SH-SY5Y (cell line): ENCODE data around the gene SULT1C4.

Experiments used
- GATA2 ChIP-seq: IDR thresholded peaks from 2 replicates; pipeline ENCODE4 v1.6.1; 2011; ENCODE audit warnings: mild to moderate bottlenecking, low read depth, low read length
- GATA3 ChIP-seq: IDR thresholded peaks from 2 replicates; pipeline ENCODE4 v1.6.1; 2011; ENCODE audit warnings: low read depth, mild to moderate bottlenecking, low read length, moderate library complexity

SULT1C4 gene

DNA sequence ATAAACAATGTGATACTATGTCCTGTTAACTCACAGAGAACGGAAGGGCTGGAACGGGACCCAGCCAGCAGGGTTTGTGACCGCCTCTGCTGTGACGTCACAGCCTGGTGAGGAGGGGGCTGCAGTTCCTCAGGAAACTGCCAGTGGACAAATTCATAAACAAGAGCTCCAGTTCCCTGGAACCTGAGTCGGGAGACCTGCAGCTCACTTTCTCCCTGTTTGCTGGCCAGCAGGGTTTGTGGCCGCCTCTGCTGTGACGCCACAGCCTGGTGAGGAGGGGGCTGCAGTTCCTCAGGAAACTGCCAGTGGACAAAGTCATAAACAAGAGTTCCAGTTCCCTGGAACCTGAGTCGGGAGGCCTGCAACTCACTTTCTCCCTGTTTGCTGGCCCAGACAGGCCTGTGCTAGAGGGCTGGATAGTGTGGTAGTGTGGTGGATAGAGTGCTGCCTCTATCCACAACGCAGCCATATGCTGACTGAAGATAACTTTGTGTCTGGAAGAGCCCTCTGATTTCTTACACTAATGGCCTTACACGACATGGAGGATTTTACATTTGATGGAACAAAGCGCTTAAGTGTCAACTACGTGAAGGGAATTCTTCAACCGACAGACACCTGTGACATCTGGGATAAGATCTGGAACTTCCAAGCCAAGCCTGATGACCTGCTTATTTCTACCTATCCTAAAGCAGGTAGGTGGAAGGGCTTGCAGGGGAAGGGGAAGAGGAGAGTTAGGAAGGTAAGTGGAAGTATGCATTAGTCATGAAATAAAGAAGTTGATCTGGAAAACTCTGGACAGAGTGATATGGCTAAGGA, at the start of gene SULT1C4:
Gene SULT1C4, plus strand, starts transcription at position 140 of the 816 bp plus-strand sequence. Its CDS starts 384 bp downstream, at position 524.
- TF ChIP-seq GATA2 (no peak), GATA3 (no peak)

GRCh38 chr2:108329771-108330170, 48.0 kb upstream of the SULT1C4 start:
- TF ChIP-seq GATA3 (no peak), GATA2 (no peak)

DNA sequence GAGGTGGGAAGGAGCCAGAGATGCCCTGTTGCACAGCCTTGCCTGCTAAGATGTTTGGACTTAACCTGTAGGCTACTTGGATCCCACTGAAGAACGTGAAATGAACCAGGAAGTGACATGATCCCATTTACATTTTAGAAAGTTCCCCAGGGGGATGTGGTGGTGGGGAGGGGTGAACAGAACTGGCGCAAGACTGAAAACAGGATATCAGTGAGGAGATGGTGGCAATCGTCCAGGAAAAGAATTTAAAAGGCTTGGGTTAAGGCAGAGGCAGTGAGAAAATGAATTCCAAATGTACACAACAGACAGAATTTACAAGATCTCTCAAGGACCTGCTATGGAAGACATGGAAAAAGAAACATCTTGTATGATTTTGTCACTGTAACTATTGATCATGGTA, 46.8 kb upstream of the SULT1C4 start:
- TF ChIP-seq GATA2 (no peak), GATA3 (no peak)

DNA sequence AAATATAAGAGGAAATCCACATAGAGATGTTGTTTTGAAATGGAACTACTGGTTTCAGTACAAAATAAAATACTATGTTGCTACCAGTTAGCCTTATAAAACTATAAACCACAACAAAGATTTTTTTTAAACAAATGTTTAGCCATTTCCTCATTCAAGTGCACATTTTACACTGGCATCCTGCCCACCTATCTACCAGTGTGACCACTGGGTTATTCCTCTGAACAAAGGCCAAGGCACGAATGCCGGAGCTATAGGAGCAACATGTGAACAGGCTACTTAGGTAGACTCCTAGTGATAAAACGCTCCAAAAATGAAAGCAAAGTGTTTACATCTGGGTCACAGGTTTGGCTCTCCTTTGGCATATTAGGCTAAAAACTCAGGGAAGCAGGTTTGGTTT, 31.8 kb upstream of the SULT1C4 start:
- no peak for TF ChIP-seq GATA3
- TF ChIP-seq GATA2 = no peak

DNA sequence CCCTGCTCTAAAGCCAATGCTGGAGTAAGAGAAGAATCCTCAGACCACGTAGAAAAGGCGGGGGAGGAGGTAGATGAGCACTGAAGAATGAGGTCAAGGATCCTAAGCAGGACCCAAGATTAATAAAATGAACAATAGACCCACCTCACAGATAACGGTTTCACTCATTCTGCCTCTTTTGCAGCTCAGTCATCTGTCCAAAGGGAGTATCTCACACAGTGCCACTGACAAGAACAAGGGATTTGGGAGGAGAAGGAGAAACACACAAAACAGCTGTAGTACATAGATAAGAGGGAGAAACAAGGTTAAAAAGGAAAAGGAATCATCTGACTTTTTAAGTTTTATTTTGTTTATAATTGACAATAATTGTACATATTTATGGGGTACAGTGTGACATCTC, 30.9 kb upstream of the SULT1C4 start:
- TF ChIP-seq GATA2 = no peak
- TF ChIP-seq GATA3 = no peak

GRCh38 chr2:108347786-108348185, 30.0 kb upstream of the SULT1C4 start:
- TF ChIP-seq GATA2 (no peak), GATA3 (no peak)

DNA sequence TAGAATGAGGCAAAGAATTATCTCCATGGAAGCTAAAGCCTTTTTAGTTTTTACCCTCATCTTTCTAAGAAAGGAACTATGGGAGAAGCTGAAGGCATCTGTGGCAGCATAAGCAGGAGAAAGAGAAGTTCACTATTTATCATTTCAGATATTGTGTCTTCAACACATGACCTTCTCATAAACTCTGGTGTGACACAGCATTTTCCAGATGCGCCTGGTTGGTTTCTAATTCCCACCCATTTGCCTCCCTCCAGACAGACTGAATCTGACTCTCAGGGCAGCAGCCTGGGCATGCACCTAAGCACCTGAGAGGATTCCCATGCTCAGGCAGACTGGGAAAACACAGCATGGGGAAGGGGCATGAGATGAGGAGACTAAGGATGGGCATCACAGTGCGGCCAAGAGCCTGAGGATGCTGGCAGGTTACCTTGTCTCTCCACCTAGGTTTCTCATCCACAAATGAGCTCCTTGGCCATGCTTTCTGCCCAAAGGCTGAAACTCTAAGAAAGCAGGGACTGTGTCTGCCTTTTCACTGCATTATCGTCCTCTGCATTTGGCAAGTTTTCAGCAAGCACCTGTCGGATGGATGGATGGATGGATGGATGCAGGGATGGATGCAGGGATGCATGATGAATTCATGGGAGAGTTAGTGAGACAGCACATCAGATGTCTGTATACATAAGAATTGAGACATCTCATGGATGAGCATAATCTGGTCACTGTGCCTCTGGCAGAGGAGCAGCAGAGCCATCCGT, 28.8 kb upstream of the SULT1C4 start:
- TF ChIP-seq GATA3 (no peak), GATA2 (no peak)

- TF ChIP-seq GATA3 (no peak), GATA2 (no peak)
These were observed 28.2 kb upstream of the SULT1C4 start for GRCh38 chr2:108349571-108349928.

DNA sequence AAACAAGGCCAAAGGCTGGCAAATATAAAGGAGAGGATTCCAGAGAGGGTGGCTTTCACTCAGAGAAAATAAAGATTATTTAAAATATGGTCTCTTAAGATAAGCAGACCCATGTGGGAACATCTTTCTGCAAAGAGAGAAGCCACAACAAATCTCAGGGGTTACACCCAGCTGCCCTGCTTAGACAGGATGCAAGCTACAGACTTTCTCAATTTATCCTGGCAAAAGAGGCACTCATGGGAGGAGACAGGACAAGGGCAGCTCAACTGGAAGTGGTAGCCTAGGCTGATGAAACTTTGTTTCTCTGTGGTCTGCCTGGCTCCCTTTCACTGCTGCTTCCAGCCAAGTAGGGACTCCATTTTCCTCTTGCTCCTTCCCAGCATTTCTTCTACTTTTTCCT, 25.9 kb upstream of the SULT1C4 start:
- TF ChIP-seq GATA2 (no peak), GATA3 (no peak)

DNA sequence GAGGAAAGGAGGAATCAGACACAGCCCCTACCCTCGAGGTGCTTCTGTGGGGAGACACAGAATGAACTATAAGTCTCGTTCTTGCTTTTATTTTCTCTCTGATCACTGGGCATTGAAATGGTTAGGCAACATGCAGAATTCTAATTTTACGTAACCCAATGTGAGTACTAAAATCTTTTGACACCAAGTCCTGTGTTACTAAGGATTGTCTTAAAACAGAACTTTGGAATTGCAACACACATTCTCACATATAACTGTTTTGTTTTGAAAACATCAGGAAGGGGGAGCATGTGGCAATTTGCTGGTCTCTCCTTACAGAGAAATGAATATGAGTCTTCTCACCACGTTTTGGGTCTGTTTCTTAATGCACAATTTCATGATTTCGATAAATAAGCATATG, 23.6 kb upstream of the SULT1C4 start:
- TF ChIP-seq GATA3 = no peak
- no peak for TF ChIP-seq GATA2

DNA sequence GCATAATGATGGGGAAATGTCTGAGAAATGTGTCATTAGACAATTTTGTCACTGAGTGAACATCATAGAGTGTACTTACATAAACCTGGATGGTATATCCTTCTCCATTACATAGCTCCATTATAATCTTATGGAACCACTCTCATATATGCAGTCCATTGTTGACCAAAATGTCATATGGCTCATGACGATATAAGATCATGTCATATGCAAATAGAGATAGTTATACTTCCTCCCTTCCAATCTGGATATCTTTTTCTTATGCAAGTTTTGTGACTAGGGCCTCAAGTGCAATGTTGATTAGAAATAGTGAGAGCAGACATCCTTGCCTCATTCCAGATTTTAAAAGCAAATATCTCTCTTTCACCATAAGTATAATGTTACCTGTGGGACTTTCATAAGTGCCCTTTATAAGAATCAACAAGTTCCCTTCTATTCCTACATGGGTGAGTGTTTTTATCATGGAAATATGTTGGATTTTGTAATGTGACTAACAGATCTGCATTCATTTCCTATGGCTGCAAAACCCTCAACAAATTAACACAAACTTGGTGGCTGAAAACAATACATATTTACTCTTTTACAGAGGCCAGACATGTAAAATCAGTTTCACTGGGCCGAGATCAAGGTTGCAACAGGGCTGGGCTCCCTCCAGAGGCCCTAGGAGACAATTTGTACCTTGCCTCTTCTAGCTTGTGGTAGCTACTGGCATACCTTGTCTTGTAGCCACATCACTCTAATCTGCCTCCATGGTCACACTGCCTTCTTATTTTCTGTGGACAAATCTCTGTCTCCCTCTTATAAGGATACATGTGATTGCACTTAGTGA, 21.6 kb upstream of the SULT1C4 start:
- TF ChIP-seq GATA2 (no peak), GATA3 (no peak)

GRCh38 chr2:108360776-108361468, 16.8 kb upstream of the SULT1C4 start:
- TF ChIP-seq GATA2 = no peak
- TF ChIP-seq GATA3 = no peak

- TF ChIP-seq GATA2 (no peak), GATA3 (no peak)
These were observed 14.5 kb upstream of the SULT1C4 start for GRCh38 chr2:108363024-108363907.

DNA sequence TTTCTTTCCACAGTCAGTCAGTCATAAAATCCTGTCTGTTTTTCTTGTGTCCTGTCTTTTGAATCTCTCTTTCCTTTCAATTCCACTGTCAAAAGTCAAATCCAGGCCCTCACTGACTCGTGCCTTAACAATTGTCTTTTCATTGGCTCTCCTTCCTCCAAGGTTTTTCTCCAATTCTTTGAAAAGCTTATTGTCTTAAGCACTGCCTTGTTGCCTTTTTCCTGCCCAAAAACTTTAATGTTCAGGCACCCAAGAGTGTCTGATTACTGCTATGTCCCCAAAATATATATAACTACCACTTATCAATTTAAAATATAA, 13.9 kb upstream of the SULT1C4 start:
- TF ChIP-seq GATA3 (no peak), GATA2 (no peak)

DNA sequence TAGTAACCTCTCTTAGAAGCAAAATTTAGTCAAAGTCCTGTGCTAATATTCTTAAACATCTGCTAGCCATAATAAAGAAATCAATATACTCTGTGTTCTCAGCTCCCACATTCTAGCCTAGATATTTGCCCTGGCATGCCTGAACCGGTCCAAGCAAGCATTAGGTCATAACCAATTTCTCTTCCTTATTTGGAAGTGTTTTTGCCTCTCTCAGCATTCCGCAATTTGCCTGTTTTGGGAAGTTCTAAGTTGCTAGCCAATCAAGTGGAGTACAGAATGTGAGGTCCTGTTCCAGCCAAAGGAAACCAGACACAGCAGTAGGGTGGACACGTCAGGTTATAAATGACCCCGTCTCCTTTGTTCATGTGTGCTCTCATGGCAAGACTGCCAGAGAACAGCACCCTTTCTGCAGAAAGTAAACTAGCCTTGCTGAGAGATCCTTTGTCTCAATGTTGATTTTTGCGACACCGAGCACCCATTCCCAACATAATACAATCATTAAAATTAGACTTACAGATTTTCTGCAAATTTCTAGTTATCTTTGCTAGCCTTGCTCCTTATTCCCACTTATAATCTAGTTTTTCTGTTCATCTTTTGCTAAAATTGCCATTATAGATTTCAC, 13.0 kb upstream of the SULT1C4 start:
- TF ChIP-seq GATA3 (no peak), GATA2 (no peak)
